ENCODE results near the gene SCFD2. TPM values are rescaled to one million over a fixed set of nuclear protein-coding genes. Genes with fewer than 3 reads are reported as not detected.

Gene SCFD2
- total and polyA plus RNA-seq, 7 experiments from 2014 or later, result 13.4 to 32.8 (median 20.8) TPM

DNA sequence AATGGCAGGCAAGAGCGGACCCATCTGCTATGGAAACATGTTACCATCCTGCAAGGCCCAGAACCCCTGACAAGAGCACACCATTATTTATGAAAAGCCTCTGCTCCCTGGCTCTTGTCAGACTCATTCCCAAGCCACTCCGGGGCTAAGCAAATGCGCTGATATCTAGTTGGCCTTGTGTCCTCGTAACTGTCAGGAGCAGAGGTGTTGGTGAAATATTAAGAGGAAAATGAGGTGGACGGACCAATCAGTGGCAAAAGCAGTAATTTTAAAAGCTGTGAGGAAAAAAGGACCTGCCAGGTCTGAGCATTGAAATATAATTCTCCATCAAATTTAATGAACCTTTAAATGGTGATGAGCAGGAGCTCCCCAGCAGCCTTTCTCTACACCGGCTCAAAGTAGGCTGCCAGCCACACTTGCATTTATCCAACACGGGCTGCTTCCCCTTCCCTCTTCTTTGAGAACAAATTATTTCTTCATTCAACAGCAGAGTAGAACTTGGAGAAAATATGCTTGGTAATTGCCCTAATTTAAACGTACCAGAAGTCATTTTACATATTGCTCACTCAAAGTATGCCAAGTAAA is 289.4 kb downstream of the SCFD2 start:
- Histone ChIP-seq H3K27ac (ENCODE audit: low read depth, low read length) (no peak overlapping the region), H3K9me3 (ENCODE audit: control insufficient read depth in 2 of 3, low read length in 3 of 3) (no peaks in the 10 kb centered on the region), H3K36me3 (ENCODE audit: control insufficient read depth in 2 of 3, insufficient read depth in 3 of 3, low read length in 3 of 3) (no peaks in the 10 kb centered on the region), H3K4me1 (ENCODE audit: control insufficient read depth in 2 of 2, insufficient read depth in 2 of 2, low read length in 2 of 2) (no peaks in the 10 kb centered on the region), H3K27me3 (ENCODE audit: control insufficient read depth in 2 of 2, insufficient read depth in 2 of 2, low read length in 2 of 2) (no peaks in the 10 kb centered on the region), H3K4me3 (ENCODE audit: low read length) (no peak overlapping the region)
- ChIA-PET CTCF (no interaction called here), POLR2A (no interaction called here)
- H3K27me3 Mint-ChIP-seq, result no peaks in the 10 kb centered on the region
- no peak overlapping the region for H3K27ac Mint-ChIP-seq
- peaks cover 0 to 39% (median 17%) of the 10 kb centered on the region in 5 donors for H3K36me3 Mint-ChIP-seq
- H3K4me1 Mint-ChIP-seq, result peaks cover 0 to 9% (median 0%) of the 10 kb centered on the region in 7 donors
- H3K4me3 Mint-ChIP-seq, result no peak overlapping the region
- ATAC-seq, result no peak
- no peak for DNase-seq
- intact Hi-C loops (cut with micrococcal nuclease), result no loop called here
- H3K9me3 Mint-ChIP-seq, result peaks cover 0 to 3% (median 0%) of the 10 kb centered on the region in 11 donors

DNA sequence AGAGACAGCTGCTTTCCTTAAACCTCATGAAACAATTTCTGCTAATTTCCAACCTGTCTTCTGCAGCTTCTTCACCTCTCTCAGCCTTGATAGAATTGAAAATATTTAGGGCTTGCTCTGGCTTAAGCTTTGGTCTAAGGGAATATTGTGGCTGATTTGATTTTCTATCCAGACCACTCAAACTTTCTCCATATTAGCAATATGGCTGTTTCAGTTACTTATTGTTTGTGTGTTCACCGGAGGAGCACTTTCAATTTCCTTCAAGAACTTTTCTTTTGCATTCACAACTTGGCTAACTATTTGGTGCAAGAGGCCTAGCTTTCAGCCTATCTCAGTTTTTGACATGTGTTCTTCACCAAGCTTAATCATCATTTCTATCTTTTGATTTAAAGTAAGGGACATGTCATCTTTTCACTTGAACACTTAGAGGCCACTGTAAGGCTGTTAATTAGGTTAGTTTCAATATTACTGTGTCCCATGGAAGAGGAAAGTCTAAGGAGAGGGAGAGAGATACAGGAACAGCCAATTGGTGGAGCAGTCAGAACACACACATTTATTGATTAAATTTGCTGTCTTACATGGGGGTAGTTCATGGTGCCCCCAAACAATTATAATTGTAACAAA is 290.6 kb downstream of the SCFD2 start:
- no peak overlapping the region for H3K4me3 ChIP-seq (ENCODE audit: low read length)

DNA sequence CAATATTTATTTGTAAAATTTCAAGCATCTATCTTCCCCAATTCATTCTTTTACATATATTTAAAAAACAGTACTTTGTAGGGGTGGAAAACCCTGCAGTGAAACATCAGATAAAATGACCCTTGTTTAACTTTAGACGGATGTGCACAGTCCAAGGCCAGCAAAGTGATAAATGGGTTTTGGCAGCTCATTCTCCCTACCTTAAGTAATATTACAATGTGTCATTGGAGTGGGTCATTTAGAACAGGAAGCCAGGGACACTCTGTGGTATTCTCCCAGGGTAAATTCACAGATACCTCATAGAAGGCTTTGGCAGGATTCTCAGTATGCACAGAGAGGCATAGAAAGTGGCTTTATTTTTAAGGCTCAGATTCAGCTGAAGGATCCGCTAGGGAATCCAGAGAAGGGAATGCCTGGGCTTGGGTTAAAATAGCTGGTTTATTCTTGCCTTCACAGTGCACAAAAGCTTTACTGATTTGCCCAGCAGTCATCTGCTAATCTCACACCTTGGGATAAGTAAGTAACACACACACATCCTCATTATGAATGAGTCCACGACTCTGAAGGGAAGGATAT is 297.0 kb downstream of the SCFD2 start:
- H3K9me3 ChIP-seq (ENCODE audit: control insufficient read depth in 2 of 3, low read length in 3 of 3), result no peaks in the 10 kb centered on the region
- no peaks in the 10 kb centered on the region for H3K27me3 ChIP-seq (ENCODE audit: control insufficient read depth in 2 of 2, insufficient read depth in 2 of 2, low read length in 2 of 2)
- CTCF ChIA-PET, result interaction anchor here (0.5 kb wide), 1 partner anchor 696 kb away, joined by 3 read pairs; no protein-coding TSS in a partner anchor
- peaks cover 0 to 19% (median 5%) of the 10 kb centered on the region in 11 donors for H3K9me3 Mint-ChIP-seq
- H3K4me1 ChIP-seq (ENCODE audit: control insufficient read depth in 2 of 2, insufficient read depth in 2 of 2, low read length in 2 of 2), result no peaks in the 10 kb centered on the region
- no peak overlapping the region for H3K4me3 ChIP-seq (ENCODE audit: low read length)
- peaks cover 0 to 36% (median 27%) of the 10 kb centered on the region in 5 donors for H3K36me3 Mint-ChIP-seq
- H3K36me3 ChIP-seq (ENCODE audit: control insufficient read depth in 2 of 3, insufficient read depth in 3 of 3, low read length in 3 of 3), result no peaks in the 10 kb centered on the region
- H3K27me3 Mint-ChIP-seq, result no peaks in the 10 kb centered on the region
- H3K27ac Mint-ChIP-seq, result no peak overlapping the region
- ATAC-seq (no peak), DNase-seq (no peak)
- POLR2A ChIA-PET, result no interaction called here
- no peak overlapping the region for H3K27ac ChIP-seq (ENCODE audit: low read depth, low read length)
- H3K4me3 Mint-ChIP-seq, result no peak overlapping the region
- H3K4me1 Mint-ChIP-seq, result peaks cover 0 to 2% (median 0%) of the 10 kb centered on the region in 7 donors
- intact Hi-C loops (cut with micrococcal nuclease), result no loop called here

More for the DNA sequence above, 290.6 kb downstream of the SCFD2 start:
- H3K27ac Mint-ChIP-seq, result no peak overlapping the region
- no peak for ATAC-seq
- Histone ChIP-seq H3K27ac (ENCODE audit: low read depth, low read length) (no peak overlapping the region), H3K27me3 (ENCODE audit: control insufficient read depth in 2 of 2, insufficient read depth in 2 of 2, low read length in 2 of 2) (no peaks in the 10 kb centered on the region), H3K4me1 (ENCODE audit: control insufficient read depth in 2 of 2, insufficient read depth in 2 of 2, low read length in 2 of 2) (no peaks in the 10 kb centered on the region), H3K9me3 (ENCODE audit: control insufficient read depth in 2 of 3, low read length in 3 of 3) (no peaks in the 10 kb centered on the region), H3K36me3 (ENCODE audit: control insufficient read depth in 2 of 3, insufficient read depth in 3 of 3, low read length in 3 of 3) (no peaks in the 10 kb centered on the region)
- H3K9me3 Mint-ChIP-seq, result peaks cover 0 to 5% (median 2%) of the 10 kb centered on the region in 11 donors
- peaks cover 0 to 9% (median 0%) of the 10 kb centered on the region in 7 donors for H3K4me1 Mint-ChIP-seq
- peaks cover 0 to 41% (median 24%) of the 10 kb centered on the region in 5 donors for H3K36me3 Mint-ChIP-seq
- ChIA-PET POLR2A (no interaction called here), CTCF (interaction anchor here (0.6 kb wide), 1 partner anchor 16 kb away, joined by 7 read pairs; no protein-coding TSS in a partner anchor)
- peak overlapping the region in 1 of 10 donors; percentile 41 for H3K4me3 Mint-ChIP-seq
- no peak for DNase-seq
- H3K27me3 Mint-ChIP-seq, result no peaks in the 10 kb centered on the region
- intact Hi-C loops (cut with micrococcal nuclease), result no loop called here

DNA sequence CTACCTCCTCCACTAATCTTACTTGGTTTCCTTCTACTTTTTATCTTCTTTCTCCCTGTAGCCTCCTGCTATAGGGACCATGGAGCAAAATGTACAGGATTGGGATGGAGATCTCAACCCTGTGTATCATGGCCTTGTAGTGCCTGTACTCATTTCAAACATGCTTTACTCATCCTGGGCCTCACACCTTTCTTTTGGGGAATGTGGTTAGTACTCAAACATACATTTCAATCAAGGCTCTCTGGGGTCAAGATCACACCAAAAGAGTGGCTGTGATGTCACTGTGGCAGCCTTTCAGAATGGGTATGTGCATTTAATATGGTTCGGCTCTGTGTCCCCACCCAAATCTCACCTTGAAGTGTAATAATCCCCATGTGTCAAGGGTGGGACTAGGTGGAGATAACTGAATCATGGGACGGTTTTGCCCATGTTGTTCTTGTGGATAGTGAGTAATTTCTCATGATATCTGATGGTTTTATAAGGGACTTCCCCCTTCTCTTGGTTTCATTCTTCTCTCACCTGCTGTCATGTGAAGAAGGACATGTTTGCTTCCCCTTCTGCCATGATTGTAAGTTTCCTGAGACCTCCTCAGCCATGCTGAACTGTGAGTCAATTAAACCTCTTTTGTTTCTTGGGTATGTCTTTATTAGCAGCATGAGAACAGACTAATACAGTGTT is 298.6 kb downstream of the SCFD2 start:
- DNase-seq (no peak), ATAC-seq (no peak)
- no peak overlapping the region for H3K27ac ChIP-seq (ENCODE audit: low read depth, low read length)
- H3K4me1 ChIP-seq (ENCODE audit: control insufficient read depth in 2 of 2, insufficient read depth in 2 of 2, low read length in 2 of 2), result no peaks in the 10 kb centered on the region
- Mint-ChIP-seq H3K36me3 (peaks cover 0 to 28% (median 26%) of the 10 kb centered on the region in 5 donors), H3K4me1 (peaks cover 0 to 2% (median 0%) of the 10 kb centered on the region in 7 donors), H3K27ac (peak overlapping the region in 1 of 9 donors; percentile 81), H3K9me3 (peaks cover 0 to 19% (median 4%) of the 10 kb centered on the region in 11 donors), H3K4me3 (no peak overlapping the region), H3K27me3 (no peaks in the 10 kb centered on the region)
- H3K4me3 ChIP-seq (ENCODE audit: low read length), result no peak overlapping the region
- no peaks in the 10 kb centered on the region for H3K9me3 ChIP-seq (ENCODE audit: control insufficient read depth in 2 of 3, low read length in 3 of 3)
- ChIA-PET CTCF (no interaction called here), POLR2A (no interaction called here)
- H3K36me3 ChIP-seq (ENCODE audit: control insufficient read depth in 2 of 3, insufficient read depth in 3 of 3, low read length in 3 of 3), result no peaks in the 10 kb centered on the region
- intact Hi-C loops (cut with micrococcal nuclease), result no loop called here
- H3K27me3 ChIP-seq (ENCODE audit: control insufficient read depth in 2 of 2, insufficient read depth in 2 of 2, low read length in 2 of 2), result no peaks in the 10 kb centered on the region

DNA sequence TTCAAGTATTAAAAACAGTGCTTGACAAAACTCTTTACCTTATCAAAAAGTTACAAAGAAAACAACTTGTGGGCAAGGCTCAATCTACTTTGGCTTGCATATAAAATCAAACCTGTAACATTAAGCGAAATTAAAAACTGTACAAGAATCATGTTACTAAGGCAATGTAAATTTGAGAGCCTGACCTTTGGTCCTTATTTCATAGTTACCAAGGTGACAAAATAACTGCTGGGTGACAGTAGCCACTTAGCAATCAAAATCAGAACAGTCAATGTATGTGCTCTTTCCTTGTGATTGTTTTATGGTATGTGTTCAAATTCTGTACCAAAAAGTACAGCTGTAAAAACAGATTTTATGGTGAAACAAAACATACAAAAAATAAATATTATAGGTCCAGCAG is 299.7 kb downstream of the SCFD2 start:
- no peak overlapping the region for H3K27ac Mint-ChIP-seq
- Histone ChIP-seq H3K36me3 (ENCODE audit: control insufficient read depth in 2 of 3, insufficient read depth in 3 of 3, low read length in 3 of 3) (no peaks in the 10 kb centered on the region), H3K9me3 (ENCODE audit: control insufficient read depth in 2 of 3, low read length in 3 of 3) (no peaks in the 10 kb centered on the region), H3K27ac (ENCODE audit: low read depth, low read length) (no peak overlapping the region), H3K4me1 (ENCODE audit: control insufficient read depth in 2 of 2, insufficient read depth in 2 of 2, low read length in 2 of 2) (no peaks in the 10 kb centered on the region), H3K4me3 (ENCODE audit: low read length) (no peak overlapping the region), H3K27me3 (ENCODE audit: control insufficient read depth in 2 of 2, insufficient read depth in 2 of 2, low read length in 2 of 2) (no peaks in the 10 kb centered on the region)
- H3K27me3 Mint-ChIP-seq, result no peaks in the 10 kb centered on the region
- H3K4me3 Mint-ChIP-seq, result no peak overlapping the region
- ATAC-seq (no peak), DNase-seq (no peak)
- intact Hi-C loops (cut with micrococcal nuclease), result no loop called here
- H3K36me3 Mint-ChIP-seq, result peaks cover 0 to 27% (median 22%) of the 10 kb centered on the region in 5 donors
- H3K4me1 Mint-ChIP-seq, result peaks cover 0 to 2% (median 0%) of the 10 kb centered on the region in 7 donors
- peaks cover 0 to 19% (median 4%) of the 10 kb centered on the region in 11 donors for H3K9me3 Mint-ChIP-seq
- ChIA-PET POLR2A (no interaction called here), CTCF (no interaction called here)

DNA sequence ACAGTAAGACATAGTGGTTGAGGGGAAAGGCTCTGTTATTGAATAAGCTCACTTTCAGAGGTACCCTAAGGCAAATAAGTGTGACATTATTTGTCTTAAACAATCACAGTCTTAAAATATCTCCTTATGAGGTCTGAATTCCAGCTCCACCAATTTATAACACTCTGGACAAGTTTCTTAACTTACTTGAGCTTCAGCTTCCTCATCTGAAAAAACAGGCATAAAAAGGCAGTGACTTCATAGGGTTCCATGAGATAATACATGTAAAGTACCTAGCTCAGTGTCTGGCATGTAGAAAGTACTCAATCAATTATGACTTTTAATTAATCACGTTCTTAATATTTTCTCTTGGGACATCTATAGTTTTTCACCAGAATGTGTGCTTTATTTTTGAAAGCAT is 301.3 kb downstream of the SCFD2 start:
- intact Hi-C loops (cut with micrococcal nuclease), result no loop called here
- H3K27ac ChIP-seq (ENCODE audit: low read depth, low read length), result no peak overlapping the region
- Mint-ChIP-seq H3K27me3 (no peaks in the 10 kb centered on the region), H3K4me3 (no peak overlapping the region), H3K27ac (no peak overlapping the region), H3K36me3 (peaks cover 0 to 26% (median 18%) of the 10 kb centered on the region in 5 donors), H3K4me1 (peaks cover 0 to 2% (median 0%) of the 10 kb centered on the region in 7 donors), H3K9me3 (peaks cover 0 to 15% (median 4%) of the 10 kb centered on the region in 11 donors)
- no peak overlapping the region for H3K4me3 ChIP-seq (ENCODE audit: low read length)
- ChIA-PET CTCF (no interaction called here), POLR2A (no interaction called here)
- no peaks in the 10 kb centered on the region for H3K9me3 ChIP-seq (ENCODE audit: control insufficient read depth in 2 of 3, low read length in 3 of 3)
- no peaks in the 10 kb centered on the region for H3K36me3 ChIP-seq (ENCODE audit: control insufficient read depth in 2 of 3, insufficient read depth in 3 of 3, low read length in 3 of 3)
- H3K4me1 ChIP-seq (ENCODE audit: control insufficient read depth in 2 of 2, insufficient read depth in 2 of 2, low read length in 2 of 2), result no peaks in the 10 kb centered on the region
- H3K27me3 ChIP-seq (ENCODE audit: control insufficient read depth in 2 of 2, insufficient read depth in 2 of 2, low read length in 2 of 2), result no peaks in the 10 kb centered on the region
- DNase-seq (no peak), ATAC-seq (no peak)

Measured in naive thymus-derived CD4-positive, alpha-beta T cell (primary cell).